ENCODE data around the gene HMX2. TPM values are rescaled to one million over a fixed set of nuclear protein-coding genes. Genes with fewer than 3 reads are reported as not detected.

HMX2 gene
- total RNA-seq, 6 experiments from 2014 or later, result not detected

- no peak for DNase-seq
- Histone ChIP-seq H3K9me3 (no peaks in the 10 kb centered on the region), H3K27me3 (no peaks in the 10 kb centered on the region), H3K27ac (no peak overlapping the region), H3K4me1 (no peaks in the 10 kb centered on the region), H3K36me3 (no peaks in the 10 kb centered on the region), H3K4me3 (no peak overlapping the region)
- 61% methylated on average over 5 of the region's 5 CpGs for WGBS (ENCODE audit: insufficient coverage, low coverage, low lambda C conversion rate, missing lambda C conversion rate)
- intact Hi-C loops (cut with DNase I), result no loop called here
- TF ChIP-seq CTCF (IDR thresholded peaks at IDR 0.05), result no peak
- no peak for TF ChIP-seq POLR2A (IDR thresholded peaks at IDR 0.05)
- ATAC-seq, result no peak
Measured at GRCh38 chr10:123126246-123126645, 21.7 kb upstream of the HMX2 start.

GRCh38 chr10:123129618-123130271, 18.2 kb upstream of the HMX2 start:
- H3K4me3 ChIP-seq, result no peak overlapping the region
- H3K27ac ChIP-seq, result no peak overlapping the region
- TF ChIP-seq CTCF (IDR thresholded peaks at IDR 0.05) (no peak), POLR2A (IDR thresholded peaks at IDR 0.05) (no peak)
- ATAC-seq (peak in 1 of 4 donors; percentile 22), DNase-seq (no peak)
- peaks cover 4 to 10% of the 10 kb centered on the region in 2 donors for H3K27me3 ChIP-seq
- peaks cover 0 to 9% (median under 1%) of the 10 kb centered on the region in 4 donors for H3K4me1 ChIP-seq
- H3K36me3 ChIP-seq, result no peaks in the 10 kb centered on the region
- intact Hi-C loops (cut with DNase I), result loop anchor here (5.0 to 10.0 kb wide), 3 partner anchors 255 to 428 kb away; no protein-coding TSS in a partner anchor
- H3K9me3 ChIP-seq, result no peaks in the 10 kb centered on the region
- WGBS (ENCODE audit: insufficient coverage, low coverage, low lambda C conversion rate, missing lambda C conversion rate), result 40% methylated on average over 4 of the region's 4 CpGs

GRCh38 chr10:123132576-123133477, 15.1 kb upstream of the HMX2 start:
- ATAC-seq (peak; percentile 86 to 95 (median 94)), DNase-seq (peak; percentile 85 to 86 (median 86))
- WGBS (ENCODE audit: insufficient coverage, low coverage, low lambda C conversion rate, missing lambda C conversion rate), result 5% methylated on average over 34 of the region's 48 CpGs
- peaks cover 17 to 39% of the 10 kb centered on the region in 2 donors for H3K27me3 ChIP-seq
- no peaks in the 10 kb centered on the region for H3K9me3 ChIP-seq
- no peak overlapping the region for H3K4me3 ChIP-seq
- H3K36me3 ChIP-seq, result no peaks in the 10 kb centered on the region
- intact Hi-C loops (cut with DNase I), result loop anchor here (5.0 to 10.0 kb wide), 3 partner anchors 252 to 424 kb away; no protein-coding TSS in a partner anchor
- TF ChIP-seq CTCF (IDR thresholded peaks at IDR 0.05) (peak; percentile 85 to 94 (median 92)), POLR2A (IDR thresholded peaks at IDR 0.05) (no peak)
- peaks cover 0 to 37% (median 7%) of the 10 kb centered on the region in 4 donors for H3K4me1 ChIP-seq
- H3K27ac ChIP-seq, result no peak overlapping the region

GRCh38 chr10:123133541-123134342, 14.2 kb upstream of the HMX2 start:
- 8% methylated on average over 36 of the region's 40 CpGs for WGBS (ENCODE audit: insufficient coverage, low coverage, low lambda C conversion rate, missing lambda C conversion rate)
- H3K27me3 ChIP-seq, result peaks cover 23 to 48% of the 10 kb centered on the region in 2 donors
- no peaks in the 10 kb centered on the region for H3K36me3 ChIP-seq
- H3K4me1 ChIP-seq, result peaks cover 0 to 38% (median 7%) of the 10 kb centered on the region in 4 donors
- DNase-seq (no peak), ATAC-seq (no peak)
- TF ChIP-seq CTCF (IDR thresholded peaks at IDR 0.05), result no peak
- TF ChIP-seq POLR2A (IDR thresholded peaks at IDR 0.05), result no peak
- intact Hi-C loops (cut with DNase I), result loop anchor here (5.0 to 10.0 kb wide), 3 partner anchors 251 to 424 kb away; no protein-coding TSS in a partner anchor
- H3K27ac ChIP-seq, result no peak overlapping the region
- no peak overlapping the region for H3K4me3 ChIP-seq
- no peaks in the 10 kb centered on the region for H3K9me3 ChIP-seq

Measured in right lobe of liver (tissue), 6 donors.